Nephron progenitor cell (in vitro differentiated cells): Measurements from ENCODE around the gene GOT1.

Source experiments
- DNase-seq: peaks from one replicate; pipeline ENCODE4 v3.0.0; 2021
- H3K27ac Mint-ChIP-seq: 2 replicates; pipeline ENCODE4 v1.8.0; 2021; ENCODE audit warnings: mild to moderate bottlenecking, moderate library complexity, mixed read lengths
- H3K27me3 Mint-ChIP-seq: 2 replicates; pipeline ENCODE4 v1.8.0; 2021; ENCODE audit warnings: mild to moderate bottlenecking, low read depth, mixed read lengths; ENCODE audit not compliant: poor library complexity
- H3K36me3 Mint-ChIP-seq: 2 replicates; pipeline ENCODE4 v1.8.0; 2021; ENCODE audit warnings: low read depth, mixed read lengths
- H3K4me1 Mint-ChIP-seq: 2 replicates; pipeline ENCODE4 v1.8.0; 2021; ENCODE audit warnings: mixed read lengths
- H3K4me3 Mint-ChIP-seq: 2 replicates; pipeline ENCODE4 v1.8.0; 2021; ENCODE audit warnings: mild to moderate bottlenecking, moderate library complexity, mixed read lengths
- H3K9me3 Mint-ChIP-seq: 2 replicates; pipeline ENCODE4 v1.8.0; 2021; ENCODE audit warnings: mild to moderate bottlenecking, moderate library complexity, mixed read lengths
- TF ChIP-seq, protein P1 (sequence below): fragments of 200-600 bp; sonication (generic); IDR thresholded peaks from 2 replicates; pipeline ENCODE4 v1.5.0; 2021; ENCODE audit warnings: antibody characterized with exemption

Gene GOT1

GRCh38 chr10:99369126-99369525 is 61.3 kb downstream of the GOT1 start:
- H3K4me3 Mint-ChIP-seq: no peak overlapping the region

GRCh38 chr10:99368646-99369045 is 61.8 kb downstream of the GOT1 start:
- TF ChIP-seq, protein P1, sequence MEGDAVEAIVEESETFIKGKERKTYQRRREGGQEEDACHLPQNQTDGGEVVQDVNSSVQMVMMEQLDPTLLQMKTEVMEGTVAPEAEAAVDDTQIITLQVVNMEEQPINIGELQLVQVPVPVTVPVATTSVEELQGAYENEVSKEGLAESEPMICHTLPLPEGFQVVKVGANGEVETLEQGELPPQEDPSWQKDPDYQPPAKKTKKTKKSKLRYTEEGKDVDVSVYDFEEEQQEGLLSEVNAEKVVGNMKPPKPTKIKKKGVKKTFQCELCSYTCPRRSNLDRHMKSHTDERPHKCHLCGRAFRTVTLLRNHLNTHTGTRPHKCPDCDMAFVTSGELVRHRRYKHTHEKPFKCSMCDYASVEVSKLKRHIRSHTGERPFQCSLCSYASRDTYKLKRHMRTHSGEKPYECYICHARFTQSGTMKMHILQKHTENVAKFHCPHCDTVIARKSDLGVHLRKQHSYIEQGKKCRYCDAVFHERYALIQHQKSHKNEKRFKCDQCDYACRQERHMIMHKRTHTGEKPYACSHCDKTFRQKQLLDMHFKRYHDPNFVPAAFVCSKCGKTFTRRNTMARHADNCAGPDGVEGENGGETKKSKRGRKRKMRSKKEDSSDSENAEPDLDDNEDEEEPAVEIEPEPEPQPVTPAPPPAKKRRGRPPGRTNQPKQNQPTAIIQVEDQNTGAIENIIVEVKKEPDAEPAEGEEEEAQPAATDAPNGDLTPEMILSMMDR: no peak
- H3K9me3 Mint-ChIP-seq: no peaks in the 10 kb centered on the region
- H3K27ac Mint-ChIP-seq: no peak overlapping the region
- H3K4me1 Mint-ChIP-seq: no peaks in the 10 kb centered on the region
- H3K36me3 Mint-ChIP-seq: no peaks in the 10 kb centered on the region
- no peak for DNase-seq
- H3K27me3 Mint-ChIP-seq: peaks cover 55% of the 10 kb centered on the region
- no peak overlapping the region for H3K4me3 Mint-ChIP-seq

More at GRCh38 chr10:99369126-99369525, 61.3 kb downstream of the GOT1 start:
- peaks cover 52% of the 10 kb centered on the region for H3K27me3 Mint-ChIP-seq
- TF ChIP-seq, protein P1: no peak
- no peaks in the 10 kb centered on the region for H3K36me3 Mint-ChIP-seq
- DNase-seq: no peak
- no peak overlapping the region for H3K27ac Mint-ChIP-seq
- no peaks in the 10 kb centered on the region for H3K9me3 Mint-ChIP-seq
- no peaks in the 10 kb centered on the region for H3K4me1 Mint-ChIP-seq

DNA sequence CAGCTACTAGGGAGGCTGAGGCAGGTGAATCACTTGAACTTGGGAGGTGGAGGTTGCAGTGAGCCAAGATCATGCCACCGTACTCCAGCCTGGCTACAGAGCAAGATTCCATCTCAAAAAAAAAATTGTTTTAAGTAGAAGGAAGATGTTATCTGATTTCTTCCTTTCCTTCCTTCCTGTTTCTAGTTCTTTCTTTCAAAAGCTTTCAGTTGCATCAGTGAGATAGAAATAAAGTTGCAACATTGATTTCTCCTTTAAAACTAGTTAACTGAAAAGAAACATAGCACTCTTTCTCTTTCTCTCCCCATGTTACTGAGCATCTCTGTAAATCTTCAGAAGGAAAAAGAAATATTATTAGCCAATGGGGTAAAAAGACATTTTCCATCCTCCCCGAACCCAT is 63.8 kb downstream of the GOT1 start:
- Mint-ChIP-seq H3K36me3 (no peaks in the 10 kb centered on the region), H3K4me3 (no peak overlapping the region), H3K9me3 (no peaks in the 10 kb centered on the region), H3K27ac (no peak overlapping the region), H3K27me3 (peaks cover 55% of the 10 kb centered on the region), H3K4me1 (no peaks in the 10 kb centered on the region)
- DNase-seq: no peak
- TF ChIP-seq, protein P1: no peak

DNA sequence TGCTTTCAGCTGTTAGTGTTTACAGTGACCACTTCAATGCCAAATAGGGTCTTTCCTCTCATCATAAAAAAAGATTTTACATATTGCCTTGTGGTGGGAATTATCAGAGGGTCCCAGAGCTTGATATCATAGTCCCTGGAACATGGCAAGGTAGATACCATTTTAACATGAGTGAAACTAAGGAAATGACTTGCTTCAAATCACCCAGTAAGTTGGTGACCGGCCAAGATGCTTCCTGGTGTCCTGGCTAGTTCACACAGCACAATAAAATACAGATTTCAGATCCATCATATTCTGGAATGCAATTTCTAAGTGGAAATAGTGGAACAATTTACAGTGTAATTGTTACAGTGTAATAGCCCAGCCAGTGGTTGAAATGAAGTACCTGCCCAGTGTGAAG is 64.7 kb downstream of the GOT1 start:
- H3K9me3 Mint-ChIP-seq: no peaks in the 10 kb centered on the region
- no peak overlapping the region for H3K27ac Mint-ChIP-seq
- H3K4me1 Mint-ChIP-seq: no peaks in the 10 kb centered on the region
- DNase-seq: no peak
- TF ChIP-seq, protein P1: no peak
- H3K36me3 Mint-ChIP-seq: no peaks in the 10 kb centered on the region
- H3K27me3 Mint-ChIP-seq: peaks cover 61% of the 10 kb centered on the region
- no peak overlapping the region for H3K4me3 Mint-ChIP-seq

DNA sequence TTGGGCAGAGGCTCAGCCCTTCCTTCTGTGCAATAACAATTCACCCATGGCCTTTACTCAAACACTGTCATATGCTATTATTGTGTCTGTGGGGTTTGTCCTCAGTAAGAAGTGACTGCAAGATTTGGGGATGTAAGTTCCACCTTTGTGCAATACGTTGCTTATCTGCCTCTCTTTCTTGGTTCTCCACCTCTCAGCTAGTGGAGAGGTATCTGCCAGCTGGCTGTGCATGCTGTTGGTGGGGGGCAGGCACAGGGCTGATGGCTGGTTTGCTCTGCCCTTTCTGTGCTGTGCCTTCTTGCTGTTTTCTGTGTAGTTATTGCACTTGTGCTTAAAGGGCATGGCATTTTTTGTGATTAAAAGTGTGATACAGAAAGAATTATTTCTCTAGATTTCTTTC is 65.1 kb downstream of the GOT1 start:
- no peak overlapping the region for H3K4me3 Mint-ChIP-seq
- H3K4me1 Mint-ChIP-seq: no peaks in the 10 kb centered on the region
- no peak for DNase-seq
- no peaks in the 10 kb centered on the region for H3K36me3 Mint-ChIP-seq
- TF ChIP-seq, protein P1: no peak
- no peaks in the 10 kb centered on the region for H3K9me3 Mint-ChIP-seq
- peaks cover 65% of the 10 kb centered on the region for H3K27me3 Mint-ChIP-seq
- no peak overlapping the region for H3K27ac Mint-ChIP-seq

DNA sequence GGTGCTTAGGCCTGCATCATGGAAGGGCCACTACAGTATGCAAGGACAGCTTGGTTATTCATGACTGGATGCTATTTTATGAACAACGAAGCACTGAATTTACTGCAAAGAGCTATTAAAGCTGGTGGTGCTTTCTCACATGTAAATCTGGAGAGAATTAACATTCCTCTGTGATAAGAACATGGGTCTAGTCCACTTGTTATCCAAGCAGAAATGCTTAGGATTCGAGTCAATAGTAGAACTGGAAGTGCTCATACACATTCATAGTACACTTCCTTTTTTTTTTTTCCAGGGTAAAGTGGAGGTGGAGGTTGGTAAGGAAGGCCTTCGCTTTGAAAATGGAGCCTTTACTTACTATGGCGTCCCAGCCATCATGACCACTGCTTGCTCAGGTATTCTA is 66.3 kb downstream of the GOT1 start:
- Mint-ChIP-seq H3K27ac (no peak overlapping the region), H3K36me3 (no peaks in the 10 kb centered on the region), H3K4me1 (no peaks in the 10 kb centered on the region), H3K9me3 (no peaks in the 10 kb centered on the region), H3K4me3 (no peak overlapping the region), H3K27me3 (peaks cover 73% of the 10 kb centered on the region)
- no peak for DNase-seq
- TF ChIP-seq, protein P1: no peak
